HG03442 (cell line): ENCODE data around the gene GDNF.
"Not testable (repeated sequence)": the region's sequence is repeated elsewhere in the genome, so short reads cannot be mapped to it uniquely, and the experiment has no call there.

Experiments
- ATAC-seq: cut with Tn5 transposase; IDR thresholded peaks from one replicate; pipeline ENCODE4 v1.9.1; 2021; ENCODE audit warnings: mild to moderate bottlenecking, moderate library complexity; ENCODE audit not compliant: unreplicated experiment

The GDNF gene, protein sequence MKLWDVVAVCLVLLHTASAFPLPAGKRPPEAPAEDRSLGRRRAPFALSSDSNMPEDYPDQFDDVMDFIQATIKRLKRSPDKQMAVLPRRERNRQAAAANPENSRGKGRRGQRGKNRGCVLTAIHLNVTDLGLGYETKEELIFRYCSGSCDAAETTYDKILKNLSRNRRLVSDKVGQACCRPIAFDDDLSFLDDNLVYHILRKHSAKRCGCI

DNA sequence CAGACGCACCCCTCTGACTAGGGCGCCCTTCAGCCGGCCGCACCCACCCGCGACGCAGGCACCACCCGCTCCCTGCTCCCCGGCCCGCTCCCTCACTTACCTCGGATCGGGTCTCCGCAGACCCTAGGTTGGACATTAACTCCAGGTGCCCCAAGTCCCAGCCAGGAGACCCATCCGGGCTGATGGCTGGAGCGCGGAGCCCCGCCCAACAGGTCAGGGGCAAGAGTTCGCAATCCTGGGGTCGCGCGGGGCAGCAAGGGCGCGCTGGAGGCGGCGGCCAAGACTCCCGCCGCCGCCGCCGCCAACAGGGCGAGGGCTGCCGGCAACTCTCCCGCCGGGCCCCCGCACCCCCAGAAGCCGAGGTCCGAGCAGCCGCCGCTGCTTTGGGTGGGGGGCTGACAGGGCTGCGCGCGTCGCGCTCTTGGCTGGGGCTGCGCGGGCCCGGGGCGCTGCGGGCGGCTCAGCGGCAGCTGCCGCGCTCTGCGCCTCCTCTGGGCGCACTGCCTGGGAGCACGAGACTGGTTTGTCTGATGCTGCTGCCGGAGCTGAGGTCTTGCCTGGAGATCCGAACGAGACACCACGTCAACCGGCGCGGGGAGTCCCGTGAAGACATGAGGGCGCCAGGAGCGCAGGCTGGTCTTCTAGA, at the start of gene GDNF:
Gene GDNF, minus strand, starts transcription at position 635 of the 646 bp plus-strand sequence. CDS start 5,245 bp downstream, outside the sequence.
- no peak for ATAC-seq

DNA sequence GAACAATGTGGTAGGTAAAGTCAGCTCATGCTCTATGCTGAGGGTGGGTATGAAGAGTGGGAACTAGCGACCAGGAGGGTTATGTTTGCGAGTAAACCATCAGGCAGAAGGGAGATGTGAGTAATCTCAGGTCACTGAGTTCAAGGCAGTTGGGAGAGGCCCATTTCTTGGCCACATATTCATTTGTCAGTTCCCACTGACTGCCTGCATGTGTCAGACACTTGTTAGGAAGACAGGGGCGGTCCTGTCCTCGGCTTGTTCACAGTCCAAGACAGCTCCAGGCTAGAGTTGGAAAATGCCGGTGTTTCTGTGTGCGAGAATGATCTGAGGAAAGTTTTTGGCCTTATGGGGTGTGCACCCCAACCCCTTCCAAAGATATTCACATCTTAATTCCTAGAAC, 48.6 kb upstream of the GDNF start:
- no peak for ATAC-seq

DNA sequence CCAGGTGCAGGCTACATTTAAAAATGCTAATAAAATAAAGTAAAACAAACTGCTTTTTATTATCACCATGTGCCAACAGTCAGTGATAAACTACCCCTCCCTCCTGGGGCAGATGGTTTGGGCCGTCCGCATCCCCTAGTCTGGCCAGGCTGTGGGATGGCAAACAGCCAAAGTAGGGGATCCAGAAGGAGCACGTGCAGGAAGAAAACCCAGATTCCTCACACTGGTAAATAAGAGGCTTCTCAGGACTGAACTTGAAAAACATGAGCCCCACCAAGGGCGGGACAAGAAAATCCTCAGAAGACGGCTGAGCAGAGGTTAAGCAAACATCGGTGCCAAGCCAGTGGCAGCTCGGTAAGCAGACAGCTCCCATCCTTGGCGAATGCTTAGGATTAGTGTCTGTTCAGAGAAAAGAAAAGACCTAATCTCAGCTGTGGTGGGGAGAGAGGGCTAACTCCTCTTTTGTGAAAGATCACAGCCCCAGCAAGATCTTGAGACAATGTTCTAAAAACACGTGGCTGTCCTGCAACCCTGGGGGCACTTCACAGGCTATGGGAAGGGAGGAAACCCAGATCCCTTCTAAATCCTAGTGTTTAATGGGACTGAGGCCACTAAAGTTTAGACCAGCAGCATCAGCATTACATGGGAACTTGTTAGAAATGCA, 46.5 kb upstream of the GDNF start:
- ATAC-seq = no peak

DNA sequence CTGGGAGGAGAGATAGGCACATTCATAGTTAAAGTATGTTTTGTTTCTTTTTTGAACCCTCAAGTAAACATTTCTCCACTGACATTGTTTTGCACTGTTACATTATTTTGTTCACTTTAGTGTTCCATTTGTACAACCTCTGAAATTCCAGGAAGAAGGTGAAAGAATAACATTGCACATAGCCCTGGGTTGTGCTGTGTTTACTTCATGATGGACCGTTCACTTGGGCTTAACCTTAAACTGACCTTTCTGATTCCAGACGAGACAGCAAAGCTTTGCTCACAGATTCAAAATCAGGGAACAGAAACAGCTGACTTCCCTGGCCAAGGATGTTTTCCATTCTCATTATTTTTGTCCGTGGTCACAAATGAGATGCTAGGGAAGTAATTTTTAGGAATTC, 42.8 kb upstream of the GDNF start:
- ATAC-seq = no peak

DNA sequence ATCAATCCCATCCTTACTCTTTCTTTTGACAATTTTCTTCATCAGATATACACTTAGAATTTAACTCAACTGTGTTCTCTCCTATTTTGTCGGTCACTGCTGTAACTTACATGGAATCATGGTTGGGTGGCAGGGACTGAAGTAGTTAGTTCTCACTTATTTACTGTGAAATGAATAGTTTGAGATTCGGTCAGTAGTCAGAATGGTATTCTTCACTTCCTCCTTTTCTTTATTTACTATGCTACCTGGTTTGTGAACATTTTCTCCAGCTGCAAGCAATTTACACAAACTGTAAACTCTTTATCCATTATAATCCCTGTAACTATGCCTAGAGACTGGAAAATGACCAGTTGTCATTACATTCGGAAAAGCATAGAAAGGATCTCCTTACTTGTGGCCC, 41.5 kb upstream of the GDNF start:
- peak; percentile 91 for ATAC-seq

DNA sequence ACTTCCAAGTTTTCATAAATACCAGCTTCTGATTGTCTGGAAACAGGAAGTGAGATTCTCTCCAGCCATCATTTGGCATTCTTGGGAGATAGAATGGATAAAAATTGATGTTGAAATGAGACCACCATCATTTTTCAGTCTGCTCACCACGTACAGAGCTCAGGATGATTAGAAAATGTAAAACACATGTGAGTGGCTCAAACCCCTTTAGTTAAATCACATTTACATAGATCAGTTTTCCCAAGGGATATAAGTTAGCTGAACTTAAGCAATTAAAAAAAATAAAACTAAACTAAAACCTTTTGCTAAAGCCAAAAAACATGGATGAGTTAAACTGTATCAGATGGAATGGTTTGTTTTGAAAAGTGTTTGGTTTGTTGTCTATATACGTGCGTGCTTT, 37.1 kb upstream of the GDNF start:
- ATAC-seq = no peak

DNA sequence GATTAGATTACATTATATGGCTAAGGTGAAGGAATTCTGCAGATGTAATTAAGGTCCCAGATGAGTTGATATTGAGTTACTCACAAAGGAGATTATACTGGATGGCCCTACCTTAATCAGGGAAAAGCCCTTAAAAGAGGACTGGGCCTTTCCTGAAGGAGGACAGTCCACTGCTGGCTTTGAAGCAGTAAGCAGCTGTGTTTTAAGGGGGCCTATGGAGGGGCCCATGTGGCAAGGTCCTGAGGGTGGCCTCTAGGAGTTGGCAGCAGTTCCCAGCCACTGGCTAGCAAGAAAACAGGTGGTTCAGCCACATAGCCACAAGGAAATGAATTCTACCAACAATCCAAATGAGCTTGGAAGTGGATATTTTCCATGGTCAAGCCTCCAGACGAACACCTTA, 36.4 kb upstream of the GDNF start:
- ATAC-seq = no peak

DNA sequence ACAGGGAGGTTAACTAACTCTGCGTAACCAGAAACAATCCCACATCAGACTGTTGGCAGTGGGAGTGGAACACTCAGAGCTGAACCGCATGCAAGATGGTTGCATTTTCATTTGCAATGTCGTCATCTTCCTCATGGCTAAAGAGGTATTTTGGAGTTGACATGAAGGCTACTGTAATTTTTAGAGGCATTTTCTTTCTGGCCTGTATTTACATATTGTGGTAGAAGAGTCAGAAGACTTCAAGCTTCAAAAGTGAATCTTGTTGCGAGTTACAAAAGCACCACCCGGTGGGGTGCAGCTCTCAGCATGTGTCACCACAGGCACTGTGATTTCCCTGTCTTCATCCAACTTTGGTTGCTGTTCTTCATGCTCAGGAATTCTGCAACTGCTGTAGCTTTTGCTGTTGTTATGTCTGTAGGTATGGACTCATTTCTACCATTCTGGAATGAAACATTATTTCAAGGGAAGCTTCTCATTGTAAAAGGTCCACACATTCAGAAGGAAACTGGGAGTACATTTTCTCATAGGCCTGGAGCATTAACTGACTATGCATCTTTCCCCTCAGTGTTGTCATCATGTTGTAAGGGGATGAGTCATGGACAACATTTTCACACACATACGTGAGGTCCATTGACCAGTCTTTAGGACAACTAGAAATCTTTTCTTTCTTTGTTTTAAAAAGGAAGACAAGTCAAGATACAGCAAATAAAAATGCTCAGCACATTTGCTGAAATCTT, 35.4 kb upstream of the GDNF start:
- ATAC-seq = no peak

DNA sequence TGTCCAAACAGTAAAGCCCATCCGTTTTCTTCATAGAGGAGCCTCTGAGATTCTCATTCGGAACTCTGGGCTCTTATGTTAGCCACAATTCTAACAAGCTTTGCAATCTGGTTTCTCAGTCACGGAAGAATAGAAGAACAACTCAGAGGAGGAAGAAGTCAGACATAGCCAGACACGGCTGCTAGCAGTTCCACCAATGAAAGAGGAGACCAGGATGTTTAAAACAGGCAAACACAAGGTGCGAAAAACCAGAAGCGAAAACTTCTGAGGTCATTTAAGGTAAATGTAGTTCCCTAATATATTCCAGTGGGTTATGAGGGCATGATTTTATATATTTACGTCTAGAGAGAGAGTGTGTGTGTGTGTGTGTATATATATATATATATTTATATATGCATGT, 34.1 kb upstream of the GDNF start:
- ATAC-seq = no peak

DNA sequence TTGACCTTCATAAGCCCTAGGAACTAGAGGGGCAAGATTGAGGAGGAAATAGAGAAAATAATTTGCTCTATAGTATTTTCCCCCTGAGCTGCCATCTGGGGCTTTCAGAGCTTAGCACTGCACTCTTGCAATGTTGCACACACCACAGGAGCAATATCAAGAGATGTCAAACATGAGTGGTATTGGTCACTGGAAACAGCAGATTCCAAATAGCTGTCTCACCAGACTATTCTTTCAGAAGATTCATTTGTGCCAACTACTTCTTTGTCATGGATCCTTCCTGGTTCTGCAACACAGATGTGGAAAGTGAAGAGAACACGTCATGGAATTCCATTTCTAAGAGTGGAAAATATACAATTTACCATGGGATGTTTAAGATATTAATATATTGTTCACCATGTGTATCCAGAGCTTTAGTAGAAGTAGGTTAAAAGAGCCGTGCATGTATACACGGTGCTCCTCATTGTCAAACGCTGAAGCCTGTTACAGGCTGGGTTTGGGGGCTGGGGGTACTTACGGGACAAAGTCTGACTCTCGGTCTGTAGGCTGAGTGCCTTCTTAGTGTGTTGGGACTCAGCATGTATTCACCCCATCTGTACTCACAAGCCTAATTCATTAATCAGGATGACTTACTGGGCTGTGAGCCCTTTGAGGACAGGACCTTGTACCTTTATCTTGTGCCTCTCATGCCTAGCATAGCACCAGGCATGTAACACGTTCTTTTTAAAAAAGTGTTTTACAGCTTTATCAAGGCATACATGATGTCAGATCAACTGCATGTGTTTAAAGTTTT, 31.4 kb upstream of the GDNF start:
- no peak for ATAC-seq

DNA sequence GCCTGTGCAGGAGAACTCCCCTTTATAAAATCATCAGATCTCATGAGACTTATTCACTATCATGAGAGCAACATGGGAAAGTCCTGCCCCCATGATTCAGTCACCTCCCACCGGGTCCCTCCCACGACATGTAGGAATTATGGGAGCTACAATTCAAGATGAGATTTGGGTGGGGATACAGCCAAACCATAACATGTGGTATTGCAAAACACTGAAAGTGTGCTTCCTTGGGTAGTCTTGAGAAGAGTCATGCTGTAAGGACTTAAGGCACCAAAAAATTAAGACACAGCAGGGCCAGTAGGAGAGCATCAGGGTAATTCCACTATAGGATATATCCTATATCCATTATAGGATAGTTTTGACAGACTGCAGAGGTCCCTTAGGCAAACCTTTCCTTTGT, 29.4 kb upstream of the GDNF start:
- ATAC-seq = no peak

DNA sequence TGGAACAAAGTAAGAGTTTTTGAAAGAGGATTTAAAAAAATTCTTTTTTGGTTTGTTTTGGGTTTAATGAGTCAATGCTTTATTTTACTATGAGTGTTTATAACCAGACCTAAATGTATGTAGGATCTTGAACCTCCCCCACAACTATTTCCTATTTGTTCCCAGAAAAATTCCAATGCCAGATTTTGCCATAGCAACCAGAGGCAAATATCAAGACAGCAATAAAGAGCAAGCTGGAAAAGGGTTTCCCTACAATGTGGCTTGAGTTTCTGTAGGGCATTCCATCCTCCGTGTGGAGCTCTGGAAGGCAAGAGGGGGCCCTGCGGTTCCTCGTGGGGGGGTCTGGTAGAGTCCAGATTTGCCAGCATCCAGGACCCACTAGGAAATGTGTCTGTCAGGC, 27.8 kb upstream of the GDNF start:
- ATAC-seq = no peak

DNA sequence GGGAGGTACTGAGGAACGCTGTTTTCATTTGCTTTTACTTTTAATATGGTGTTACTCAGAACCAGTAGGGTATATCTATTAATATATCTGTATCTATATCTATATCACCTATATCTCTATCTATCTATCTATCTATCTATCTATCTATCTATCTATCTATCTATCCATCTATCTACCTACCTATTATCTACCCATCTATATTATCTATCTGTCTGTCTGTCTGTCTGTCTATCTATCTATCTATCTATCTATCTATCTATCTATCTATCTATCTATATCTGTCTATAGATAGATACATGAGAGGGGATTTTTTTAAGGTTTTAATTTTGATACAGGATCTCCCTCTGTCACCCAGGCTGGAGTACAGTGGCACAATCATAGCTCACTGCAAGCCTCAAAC, 23.1 kb upstream of the GDNF start:
- ATAC-seq = not testable (repeated sequence)

DNA sequence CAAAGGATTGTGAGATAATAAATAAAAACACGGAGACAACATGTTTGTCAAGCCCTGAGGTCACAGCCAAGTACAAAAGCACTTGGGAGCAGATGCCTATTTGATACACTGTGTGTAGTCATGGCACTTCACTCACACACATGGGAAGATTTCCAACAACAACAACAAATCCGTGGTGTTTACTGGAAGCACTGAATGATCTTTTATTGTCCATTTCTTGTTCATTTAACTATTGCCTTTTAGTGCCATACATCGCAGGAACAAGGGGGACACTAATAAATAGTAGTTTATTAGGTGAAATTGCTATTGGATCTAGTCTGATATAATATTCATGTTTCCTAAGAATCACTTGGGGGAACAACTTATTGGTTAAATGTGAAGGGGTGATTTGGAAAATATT, 20.4 kb upstream of the GDNF start:
- no peak for ATAC-seq

DNA sequence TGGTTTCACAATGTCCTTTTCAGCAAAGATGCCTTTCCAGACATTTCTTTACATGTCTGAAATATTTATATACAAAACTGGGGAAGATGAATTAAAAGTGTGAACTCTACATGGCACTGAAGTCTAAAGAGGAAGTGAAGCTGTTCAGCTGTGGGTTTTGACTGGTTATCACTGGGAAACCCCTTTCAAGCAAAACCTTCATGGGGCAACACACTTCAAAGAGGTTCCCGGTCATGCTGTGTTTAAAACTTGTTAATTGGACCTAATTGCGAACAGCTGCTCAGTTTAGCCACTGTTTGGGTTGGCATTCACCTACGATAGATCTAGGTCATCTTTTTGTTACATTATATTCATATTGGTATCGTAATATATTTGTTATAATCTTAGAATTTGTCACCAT, 20.0 kb upstream of the GDNF start:
- ATAC-seq = peak; percentile 98

DNA sequence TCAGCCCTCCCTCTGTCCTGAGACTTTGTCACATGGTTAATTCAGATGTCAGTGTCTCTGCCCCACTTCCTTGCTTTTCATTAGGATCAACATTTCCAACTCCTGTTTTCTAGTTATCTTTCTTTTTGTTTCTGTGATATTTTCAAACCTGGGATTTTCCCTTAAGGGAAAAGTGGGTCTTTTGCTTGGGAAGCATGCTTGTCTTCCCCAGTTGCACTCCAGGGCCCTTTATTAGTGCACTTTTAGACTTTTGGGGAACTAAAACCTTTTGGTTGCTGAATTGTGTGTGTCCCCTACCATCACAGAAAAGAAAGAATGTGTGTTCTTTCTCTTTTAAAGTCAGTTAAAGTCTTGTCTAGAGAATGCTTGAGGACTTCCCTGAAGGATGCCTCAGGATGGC, 18.4 kb upstream of the GDNF start:
- ATAC-seq = no peak

DNA sequence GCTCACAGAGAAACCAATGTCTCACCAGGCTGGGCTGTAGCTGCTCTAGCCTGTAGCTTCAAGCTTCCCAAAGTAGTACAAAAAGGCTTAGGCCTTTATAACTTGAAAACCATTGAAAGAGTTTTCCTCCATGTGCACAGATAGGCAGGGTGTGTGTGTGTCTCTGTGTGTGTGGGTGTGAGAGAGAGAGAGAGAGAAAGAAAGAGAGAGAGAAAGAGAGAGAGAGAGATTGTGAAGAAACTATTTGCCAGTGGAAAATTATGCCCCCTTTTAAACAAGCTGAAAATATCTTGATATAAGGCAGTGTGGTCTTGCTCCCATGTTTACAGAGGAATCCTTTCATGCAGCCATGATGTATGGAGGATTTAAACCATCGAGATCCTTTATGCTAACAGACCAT, 17.9 kb upstream of the GDNF start:
- ATAC-seq = no peak

DNA sequence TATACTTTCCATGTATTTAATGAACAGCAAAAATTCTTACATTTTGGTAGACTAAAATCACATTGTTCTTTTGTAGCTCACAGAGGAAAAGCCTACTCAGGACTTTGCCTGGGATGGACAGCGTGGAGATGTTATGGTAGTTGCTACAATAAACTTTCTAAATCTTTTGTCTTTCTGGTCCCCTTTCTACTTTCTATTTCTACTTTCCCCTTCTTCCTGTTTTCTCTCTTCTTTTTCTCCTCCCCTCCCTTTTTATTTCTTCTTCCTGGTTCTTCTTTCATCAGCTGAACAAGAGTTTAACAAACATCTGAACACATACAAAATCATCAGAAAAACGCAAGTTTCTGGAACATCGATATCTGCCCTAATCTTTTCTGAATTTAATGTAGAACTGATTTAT, 15.6 kb upstream of the GDNF start:
- no peak for ATAC-seq

DNA sequence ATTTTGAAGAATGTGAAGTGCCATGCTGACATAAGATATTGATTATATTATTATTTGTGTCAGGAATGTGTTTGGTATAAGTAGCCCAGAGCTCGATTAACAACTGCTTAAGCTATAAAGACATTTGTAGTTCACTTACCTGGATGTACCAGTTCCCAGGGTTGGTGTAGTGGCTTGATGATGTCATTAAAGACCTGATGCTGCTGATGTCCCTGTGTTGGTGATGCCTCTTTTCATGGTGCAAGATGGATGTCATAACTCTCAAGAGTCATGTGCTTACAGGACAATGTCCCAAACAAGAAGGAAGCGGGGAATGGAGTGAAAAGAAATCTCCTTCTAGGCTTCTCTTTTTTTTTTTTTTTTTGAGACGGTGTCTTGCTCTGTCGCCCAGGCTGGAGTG, 11.5 kb upstream of the GDNF start:
- ATAC-seq = no peak

DNA sequence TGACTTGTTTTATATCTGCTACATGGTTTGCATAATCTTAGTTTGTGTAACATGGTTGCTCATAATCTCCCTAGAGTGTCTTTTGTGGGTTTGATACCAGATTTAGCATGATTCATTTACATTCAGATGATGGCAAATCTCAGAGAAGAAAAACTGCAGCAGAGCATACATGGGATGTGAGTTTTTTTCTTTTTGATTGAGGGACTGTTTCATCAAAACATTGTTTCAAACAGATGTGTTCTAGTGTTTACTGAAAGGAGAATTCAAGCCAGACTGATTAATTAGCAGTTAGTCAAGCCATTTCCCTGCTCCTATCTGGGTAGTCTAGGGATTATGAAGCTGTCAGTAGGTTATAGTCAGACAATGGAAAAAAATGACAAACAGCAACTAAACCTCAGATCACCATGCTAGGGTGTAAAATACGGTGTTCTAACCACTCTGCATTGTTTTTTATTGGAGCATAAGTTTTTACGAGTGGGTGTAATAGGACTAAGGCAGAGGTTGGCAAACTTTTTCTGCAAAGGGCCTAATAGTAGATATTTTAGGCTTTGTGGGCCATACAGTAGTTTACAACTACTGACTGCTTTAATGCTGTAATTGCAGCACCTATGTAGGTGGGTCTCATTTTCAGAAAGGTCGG, 10.5 kb upstream of the GDNF start:
- ATAC-seq = no peak

DNA sequence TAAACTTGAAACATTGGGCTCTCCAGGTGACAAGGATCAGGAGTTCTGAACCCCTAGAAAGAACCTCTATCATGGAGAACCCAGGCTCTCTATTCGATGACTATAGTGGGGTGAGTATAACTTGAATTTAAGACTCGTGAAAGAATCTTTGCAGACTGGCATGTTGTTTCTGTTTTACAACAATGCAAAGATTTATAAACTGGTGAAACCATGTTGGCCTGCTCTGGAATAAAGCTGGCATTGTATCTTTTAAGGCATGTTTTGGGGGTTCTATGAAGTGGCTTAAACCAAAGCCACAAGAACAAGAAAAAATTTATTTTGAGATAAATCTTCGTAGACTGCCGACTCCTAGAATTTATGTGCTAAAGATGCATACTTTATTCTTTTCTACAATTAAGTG, 9.8 kb upstream of the GDNF start:
- ATAC-seq = no peak
